PC-3 (cell line): ENCODE results near the gene PRDM2.

ENCODE experiments used
- CTCF ChIP-seq: fragments of 300-600 bp; sonication (generic); conservative IDR thresholded peaks from 2 replicates; pipeline ENCODE4 v1.5.1; 2017; ENCODE audit warnings: antibody characterized with exemption, low read depth, mild to moderate bottlenecking, low read length
- EZH2 ChIP-seq: fragments of 300-600 bp; sonication (generic); IDR thresholded peaks from one replicate; pipeline ENCODE4 v1.6.1; 2017; ENCODE audit warnings: antibody characterized with exemption, mild to moderate bottlenecking, low read length; ENCODE audit not compliant: unreplicated experiment

GRCh38 chr1:13681921-13682320, 18.1 kb upstream of the PRDM2 start:
- TF ChIP-seq CTCF (no peak), EZH2 (no peak)
